Activated naive CD4-positive, alpha-beta T cell treated with anti-CD3 and anti-CD28 coated beads for 36 hours (primary cell): ENCODE data around the gene LRRN1. TPM values are rescaled to one million over a fixed set of nuclear protein-coding genes. Genes with fewer than 3 reads are reported as not detected.
"Not testable (repeated sequence)": the region's sequence is repeated elsewhere in the genome, so short reads cannot be mapped to it uniquely, and the experiment has no call there.

ENCODE experiments used
- CTCF ChIA-PET: fragments of 350-600 bp; sonication (Branson Sonifier 250); formaldehyde crosslinking; loops from one replicate; lab custom pipeline; 2021; ENCODE audit warnings: antibody characterized with exemption; lab: Charles Lee
- DNase-seq: peaks from one replicate; pipeline ENCODE4 v3.0.0-alpha.2; 2020
- H3K27ac Mint-ChIP-seq: one replicate; pipeline ENCODE4 v1.8.0; 2021; ENCODE audit warnings: mild to moderate bottlenecking, mixed read lengths
- H3K27me3 Mint-ChIP-seq: one replicate; pipeline ENCODE4 v1.8.0; 2021; ENCODE audit warnings: low read depth, mixed read lengths
- H3K36me3 Mint-ChIP-seq: one replicate; pipeline ENCODE4 v1.8.0; 2021; ENCODE audit warnings: low read depth, mixed read lengths
- H3K4me1 Mint-ChIP-seq: one replicate; pipeline ENCODE4 v1.8.0; 2021; ENCODE audit warnings: low read depth, mixed read lengths
- H3K4me3 Mint-ChIP-seq: one replicate; pipeline ENCODE4 v1.8.0; 2021; ENCODE audit warnings: mild to moderate bottlenecking, moderate library complexity, mixed read lengths
- H3K9me3 Mint-ChIP-seq: one replicate; pipeline ENCODE4 v1.8.0; 2021; ENCODE audit warnings: mixed read lengths
- intact Hi-C: fragments of 100-400 bp; cut with micrococcal nuclease; formaldehyde crosslinking; loops from one replicate; pipeline ENCODE4 v1.15.1; 2023
- total RNA-seq, 2 experiments: library from RNA; stranded (reverse); gene quantifications; one replicate each; pipeline ENCODE4 v1.2.3, GENCODE V29; 2021

The LRRN1 gene
- total RNA-seq, 2 experiments from 2014 or later, result 0.49 to 0.67 TPM

DNA sequence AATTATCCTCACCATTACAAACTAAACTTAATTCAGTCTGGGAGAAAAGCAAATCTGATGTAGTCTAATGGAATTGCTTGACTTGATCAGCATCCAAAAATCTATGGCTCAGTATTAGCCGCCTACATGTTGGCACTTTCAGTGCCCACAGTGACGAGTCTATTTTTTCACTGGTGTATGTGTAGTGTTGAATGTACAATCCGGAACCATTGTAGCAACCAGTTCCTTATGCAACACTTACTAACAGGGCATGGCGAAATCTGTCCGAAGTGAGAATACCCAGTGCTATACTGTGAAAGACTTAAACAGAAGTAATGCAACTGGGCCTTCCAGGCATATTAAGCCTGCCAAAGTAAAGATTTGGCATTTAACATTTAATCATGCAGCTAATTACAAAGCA is 18.6 kb downstream of the LRRN1 start:
- Mint-ChIP-seq H3K27me3 (no peaks in the 10 kb centered on the region), H3K36me3 (no peaks in the 10 kb centered on the region), H3K27ac (no peak overlapping the region), H3K4me3 (no peak overlapping the region), H3K4me1 (no peaks in the 10 kb centered on the region), H3K9me3 (no peaks in the 10 kb centered on the region)
- intact Hi-C loops, result no loop called here
- CTCF ChIA-PET, result interaction anchor here (0.7 kb wide), 1 partner anchor 180 kb away, joined by 3 read pairs; no protein-coding TSS in a partner anchor
- DNase-seq, result no peak

DNA sequence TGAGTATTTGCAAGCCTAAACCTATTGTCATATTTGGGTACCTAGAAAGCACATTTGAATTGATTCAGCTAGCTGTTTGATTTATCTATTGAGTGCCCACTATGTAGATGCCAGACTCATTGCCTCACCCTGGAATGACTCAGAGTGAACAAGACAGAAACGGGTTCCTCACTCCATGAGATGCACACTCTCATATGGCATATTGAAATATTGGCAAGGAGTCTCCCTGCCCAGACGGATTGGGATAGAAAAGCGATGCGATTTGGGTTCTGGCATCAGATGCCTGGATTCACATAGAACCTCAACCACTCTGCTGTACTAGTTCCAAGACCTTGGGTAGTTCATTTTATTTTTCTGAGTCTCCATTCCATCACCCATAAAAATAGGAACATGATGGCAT is 22.5 kb downstream of the LRRN1 start:
- Mint-ChIP-seq H3K4me1 (no peaks in the 10 kb centered on the region), H3K4me3 (no peak overlapping the region), H3K36me3 (no peaks in the 10 kb centered on the region), H3K27ac (no peak overlapping the region), H3K9me3 (no peaks in the 10 kb centered on the region), H3K27me3 (no peaks in the 10 kb centered on the region)
- intact Hi-C loops, result no loop called here
- DNase-seq, result no peak
- CTCF ChIA-PET, result no interaction called here

DNA sequence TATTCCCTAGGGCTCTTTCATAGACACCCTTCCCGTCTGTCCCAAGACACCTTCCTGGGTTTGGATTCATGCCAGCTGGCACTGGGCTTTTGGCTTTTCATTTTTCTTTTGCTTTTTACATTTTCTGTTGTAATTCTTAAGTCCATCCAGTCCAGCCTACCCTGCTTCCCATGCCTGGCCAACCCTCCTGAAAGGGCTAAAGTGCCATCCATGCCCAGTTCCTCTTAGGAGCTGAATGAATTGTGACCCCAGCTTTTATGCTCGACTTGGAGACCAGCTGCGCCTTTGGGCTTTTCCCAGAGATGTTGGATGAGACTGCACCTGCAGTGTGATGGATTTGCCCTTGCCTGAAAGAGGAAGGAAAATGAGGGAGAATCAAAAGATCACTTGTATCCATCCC is 25.8 kb downstream of the LRRN1 start:
- Mint-ChIP-seq H3K4me3 (no peak overlapping the region), H3K9me3 (no peaks in the 10 kb centered on the region), H3K27ac (no peak overlapping the region), H3K27me3 (no peaks in the 10 kb centered on the region), H3K4me1 (no peaks in the 10 kb centered on the region), H3K36me3 (no peaks in the 10 kb centered on the region)
- no peak for DNase-seq
- CTCF ChIA-PET, result no interaction called here
- intact Hi-C loops, result no loop called here

DNA sequence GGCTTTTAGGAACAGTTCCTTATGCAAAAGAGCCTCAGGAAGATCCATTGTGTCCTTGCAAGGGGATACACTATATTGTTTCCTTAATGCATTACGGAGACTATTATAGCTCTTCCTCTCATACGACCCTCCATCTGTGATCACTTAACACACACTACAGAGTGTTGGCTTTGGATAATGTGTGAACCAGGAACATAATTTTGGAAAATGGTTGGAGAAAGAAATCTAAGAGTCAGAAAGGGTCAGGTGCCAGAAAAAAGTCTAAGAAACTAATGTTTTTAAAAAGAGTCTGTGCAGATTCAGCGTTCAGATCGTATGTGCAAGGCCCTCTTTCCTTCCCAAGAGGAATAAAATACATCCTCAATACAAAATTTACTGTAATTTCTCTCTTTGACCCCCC is 27.3 kb downstream of the LRRN1 start:
- H3K9me3 Mint-ChIP-seq, result no peaks in the 10 kb centered on the region
- DNase-seq, result no peak
- no peak overlapping the region for H3K27ac Mint-ChIP-seq
- no peaks in the 10 kb centered on the region for H3K27me3 Mint-ChIP-seq
- no peaks in the 10 kb centered on the region for H3K4me1 Mint-ChIP-seq
- intact Hi-C loops, result no loop called here
- no peaks in the 10 kb centered on the region for H3K36me3 Mint-ChIP-seq
- H3K4me3 Mint-ChIP-seq, result no peak overlapping the region
- CTCF ChIA-PET, result no interaction called here

DNA sequence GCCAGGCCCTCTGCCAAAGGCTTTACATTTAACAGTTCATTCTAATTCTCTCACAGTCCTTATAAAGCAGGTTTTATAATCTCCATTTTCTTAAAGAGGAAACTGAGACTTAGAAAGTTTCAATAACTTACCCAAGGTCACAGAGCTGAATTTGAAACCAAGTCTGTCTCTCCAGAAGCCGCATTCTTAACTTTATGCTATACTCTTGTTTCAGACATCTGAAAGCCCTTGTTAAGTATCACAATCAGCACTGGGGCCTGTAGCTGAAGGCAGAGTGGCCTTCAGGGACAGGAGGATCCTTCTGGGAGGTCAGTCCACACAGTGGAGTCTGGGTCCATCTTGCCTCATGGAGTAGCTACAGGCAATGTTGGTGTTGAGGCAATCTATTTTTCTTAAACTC is 27.9 kb downstream of the LRRN1 start:
- DNase-seq, result no peak
- no peaks in the 10 kb centered on the region for H3K4me1 Mint-ChIP-seq
- no peaks in the 10 kb centered on the region for H3K36me3 Mint-ChIP-seq
- no peaks in the 10 kb centered on the region for H3K27me3 Mint-ChIP-seq
- intact Hi-C loops, result no loop called here
- no peak overlapping the region for H3K4me3 Mint-ChIP-seq
- CTCF ChIA-PET, result no interaction called here
- no peaks in the 10 kb centered on the region for H3K9me3 Mint-ChIP-seq
- H3K27ac Mint-ChIP-seq, result no peak overlapping the region

DNA sequence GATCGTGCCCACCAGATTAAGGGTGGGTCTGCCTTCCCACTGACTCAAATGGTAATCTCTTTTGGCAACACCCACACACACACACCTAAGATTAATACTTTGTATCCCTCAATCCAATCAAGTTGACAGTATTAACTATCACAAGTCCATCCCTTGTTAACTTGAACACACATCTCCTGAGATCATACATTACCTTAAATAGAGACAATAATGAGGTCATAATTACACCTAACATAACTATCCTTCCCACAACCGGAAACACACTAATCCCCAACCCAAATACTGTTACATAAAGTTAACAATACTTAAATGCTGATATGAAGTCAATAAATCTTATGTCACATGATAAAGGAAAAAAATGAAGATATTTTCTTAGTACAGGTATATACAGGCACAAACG is 29.2 kb downstream of the LRRN1 start:
- H3K27ac Mint-ChIP-seq, H3K36me3 Mint-ChIP-seq, H3K4me3 Mint-ChIP-seq, H3K27me3 Mint-ChIP-seq, intact Hi-C loops, DNase-seq, CTCF ChIA-PET, H3K4me1 Mint-ChIP-seq, H3K9me3 Mint-ChIP-seq: not testable (repeated sequence)

DNA sequence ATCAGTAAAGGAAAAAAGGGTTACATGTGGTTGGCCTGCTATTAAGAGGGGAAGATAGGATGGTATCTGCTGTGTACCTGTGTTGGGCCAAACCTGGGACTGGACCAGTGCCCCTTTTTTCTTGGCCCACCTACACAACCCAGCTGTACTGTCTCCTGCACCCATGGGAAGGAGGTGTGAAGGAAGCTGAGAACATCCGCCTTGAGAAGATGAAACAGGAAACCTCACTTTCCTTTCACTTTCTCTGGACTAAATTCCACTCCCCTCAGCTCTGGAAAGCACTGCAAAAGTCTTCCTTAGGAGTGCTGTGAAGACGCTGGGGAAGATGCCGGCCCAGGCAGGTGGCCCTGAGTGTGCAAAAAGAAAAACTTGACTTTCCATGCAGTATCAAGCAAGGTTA is 37.6 kb downstream of the LRRN1 start:
- intact Hi-C loops, result no loop called here

GRCh38 chr3:3842356-3842755 is 43.1 kb downstream of the LRRN1 start:
- no peaks in the 10 kb centered on the region for H3K27me3 Mint-ChIP-seq
- H3K4me3 Mint-ChIP-seq, result no peak overlapping the region
- no peak for DNase-seq
- H3K4me1 Mint-ChIP-seq, result no peaks in the 10 kb centered on the region
- peaks cover 2% of the 10 kb centered on the region for H3K36me3 Mint-ChIP-seq
- intact Hi-C loops, result no loop called here
- H3K9me3 Mint-ChIP-seq, result peaks cover 13% of the 10 kb centered on the region
- CTCF ChIA-PET, result no interaction called here
- H3K27ac Mint-ChIP-seq, result no peak overlapping the region

More for the DNA sequence above, 37.6 kb downstream of the LRRN1 start:
- Mint-ChIP-seq H3K36me3 (peaks cover 2% of the 10 kb centered on the region), H3K9me3 (peaks cover 24% of the 10 kb centered on the region), H3K27ac (no peak overlapping the region), H3K4me3 (no peak overlapping the region), H3K4me1 (peaks cover 7% of the 10 kb centered on the region), H3K27me3 (no peaks in the 10 kb centered on the region)
- CTCF ChIA-PET, result no interaction called here
- no peak for DNase-seq

DNA sequence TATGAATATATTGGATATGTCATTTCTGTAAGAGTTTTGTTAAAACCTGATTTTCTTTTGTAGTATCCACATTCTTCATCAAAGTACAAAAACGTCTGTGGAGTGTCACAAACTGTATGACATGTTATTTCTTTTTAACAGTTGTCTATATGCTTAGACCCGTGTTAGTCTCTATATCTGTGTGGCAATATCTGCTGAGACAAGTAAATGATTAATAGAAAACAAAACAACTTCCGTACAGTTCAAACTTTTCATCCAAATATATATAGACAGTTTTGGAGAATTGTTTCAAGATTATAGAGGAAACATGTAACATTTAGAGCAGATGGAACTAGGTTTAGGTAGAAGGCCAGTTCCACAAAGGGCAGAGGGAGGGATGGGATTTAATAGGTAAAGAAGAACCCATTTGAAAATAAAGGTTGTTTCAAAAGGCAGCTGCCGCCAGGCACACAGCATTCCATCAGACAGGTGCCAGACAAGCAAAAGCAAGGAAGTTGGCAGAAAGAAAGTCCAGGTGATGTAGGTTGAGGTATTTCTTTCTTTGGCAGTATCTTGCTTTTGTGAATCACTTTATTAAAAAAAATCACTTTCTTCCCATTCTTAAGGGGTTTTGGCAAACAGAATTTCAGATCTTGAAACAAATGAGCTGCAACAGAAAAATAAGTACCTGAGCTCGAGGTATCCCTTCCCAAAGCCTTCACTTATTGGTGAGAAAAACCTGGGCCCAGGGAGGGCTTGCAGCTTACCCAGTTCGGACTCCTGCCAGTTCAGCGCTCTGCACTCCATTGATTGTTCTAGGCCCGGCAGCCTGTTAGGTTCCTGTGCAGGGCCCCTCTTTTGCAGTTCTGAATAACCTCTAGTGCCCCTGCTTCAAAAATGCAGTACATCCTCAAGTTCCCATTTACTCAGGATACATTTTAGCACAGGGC is 49.0 kb downstream of the LRRN1 start:
- intact Hi-C loops, result no loop called here
- Mint-ChIP-seq H3K4me3 (no peak overlapping the region), H3K4me1 (no peaks in the 10 kb centered on the region), H3K36me3 (peaks cover 2% of the 10 kb centered on the region), H3K9me3 (no peaks in the 10 kb centered on the region), H3K27ac (no peak overlapping the region), H3K27me3 (no peaks in the 10 kb centered on the region)
- no peak for DNase-seq
- CTCF ChIA-PET, result no interaction called here

DNA sequence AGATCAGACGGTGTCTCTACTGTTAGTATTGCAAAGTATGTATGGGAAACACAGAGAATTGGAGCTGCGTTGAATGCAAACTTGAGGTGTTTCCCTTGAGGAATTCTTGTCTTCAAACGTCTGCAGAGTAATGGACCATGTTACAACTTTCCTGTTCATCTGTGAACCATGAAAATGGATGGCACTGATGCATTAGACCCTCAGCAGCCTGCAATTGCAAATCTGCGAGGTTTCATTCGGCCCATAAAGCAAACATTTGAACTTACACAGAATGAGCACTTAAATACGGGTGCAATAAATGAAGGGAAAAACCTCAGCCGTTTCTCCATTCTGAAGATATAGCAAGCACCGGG is 49.7 kb downstream of the LRRN1 start:
- H3K27ac Mint-ChIP-seq, result no peak overlapping the region
- CTCF ChIA-PET, result no interaction called here
- H3K9me3 Mint-ChIP-seq, result no peaks in the 10 kb centered on the region
- DNase-seq, result no peak
- peaks cover 2% of the 10 kb centered on the region for H3K36me3 Mint-ChIP-seq
- no peak overlapping the region for H3K4me3 Mint-ChIP-seq
- no peaks in the 10 kb centered on the region for H3K27me3 Mint-ChIP-seq
- intact Hi-C loops, result no loop called here
- no peaks in the 10 kb centered on the region for H3K4me1 Mint-ChIP-seq

GRCh38 chr3:3851621-3852323 is 52.5 kb downstream of the LRRN1 start:
- H3K9me3 Mint-ChIP-seq, result no peaks in the 10 kb centered on the region
- H3K27ac Mint-ChIP-seq, result no peak overlapping the region
- no peak overlapping the region for H3K4me3 Mint-ChIP-seq
- DNase-seq, result no peak
- no peaks in the 10 kb centered on the region for H3K4me1 Mint-ChIP-seq
- no peaks in the 10 kb centered on the region for H3K36me3 Mint-ChIP-seq
- H3K27me3 Mint-ChIP-seq, result no peaks in the 10 kb centered on the region
- CTCF ChIA-PET, result no interaction called here
- intact Hi-C loops, result no loop called here

DNA sequence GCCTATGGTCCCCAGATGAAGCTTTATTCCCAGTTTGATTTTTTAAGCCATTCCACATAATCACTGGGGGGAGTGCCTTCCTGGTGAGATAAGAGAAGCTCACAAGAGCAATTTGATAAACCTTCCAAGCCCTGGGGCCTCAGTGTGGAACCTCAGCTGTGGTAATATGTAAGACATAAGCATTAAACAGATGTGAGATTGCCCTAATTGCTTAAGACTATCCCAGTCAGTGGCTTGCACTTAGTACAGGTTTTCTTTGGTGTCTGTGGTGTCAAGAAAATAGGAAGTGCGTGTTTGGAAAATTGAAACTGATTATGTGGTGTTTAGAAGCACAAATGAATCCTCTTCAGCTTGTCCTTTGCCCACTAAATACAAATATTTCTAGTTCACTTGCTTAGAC is 54.3 kb downstream of the LRRN1 start:
- CTCF ChIA-PET, result no interaction called here
- intact Hi-C loops, result no loop called here
- Mint-ChIP-seq H3K27me3 (no peaks in the 10 kb centered on the region), H3K27ac (no peak overlapping the region), H3K9me3 (no peaks in the 10 kb centered on the region), H3K4me3 (no peak overlapping the region), H3K4me1 (no peaks in the 10 kb centered on the region), H3K36me3 (no peaks in the 10 kb centered on the region)
- DNase-seq, result no peak

DNA sequence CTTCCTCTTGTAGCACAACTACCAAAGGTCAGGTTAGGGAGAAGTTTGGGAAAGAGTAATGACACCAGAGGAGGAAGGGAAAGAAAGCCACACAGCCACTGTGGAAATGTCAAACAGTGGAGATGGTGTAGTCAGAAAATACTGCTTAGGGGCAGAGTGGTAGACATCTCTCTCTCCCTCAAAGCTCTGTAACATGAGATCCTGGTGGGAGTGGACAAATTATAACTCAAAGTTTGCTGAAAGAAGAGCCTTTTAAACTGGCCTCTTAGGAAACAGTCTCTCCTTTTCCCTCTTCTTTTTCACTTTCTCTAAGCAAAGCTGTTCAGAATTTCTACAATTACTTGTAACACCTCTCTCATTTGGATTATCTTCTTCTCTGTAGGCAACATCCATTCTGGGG is 55.8 kb downstream of the LRRN1 start:
- H3K27me3 Mint-ChIP-seq, result no peaks in the 10 kb centered on the region
- CTCF ChIA-PET, result interaction anchor here (0.6 kb wide), 1 partner anchor 10 kb away, joined by 3 read pairs; no protein-coding TSS in a partner anchor
- intact Hi-C loops, result no loop called here
- no peaks in the 10 kb centered on the region for H3K36me3 Mint-ChIP-seq
- no peak overlapping the region for H3K27ac Mint-ChIP-seq
- H3K4me3 Mint-ChIP-seq, result no peak overlapping the region
- no peak for DNase-seq
- no peaks in the 10 kb centered on the region for H3K4me1 Mint-ChIP-seq
- H3K9me3 Mint-ChIP-seq, result no peaks in the 10 kb centered on the region
